ENCODE results near the gene IPO5. TPM values are rescaled to one million over a fixed set of nuclear protein-coding genes. Genes with fewer than 3 reads are reported as not detected.

Gene IPO5
- total and polyA plus RNA-seq, 9 donors: 123 to 171 (median 149) TPM

DNA sequence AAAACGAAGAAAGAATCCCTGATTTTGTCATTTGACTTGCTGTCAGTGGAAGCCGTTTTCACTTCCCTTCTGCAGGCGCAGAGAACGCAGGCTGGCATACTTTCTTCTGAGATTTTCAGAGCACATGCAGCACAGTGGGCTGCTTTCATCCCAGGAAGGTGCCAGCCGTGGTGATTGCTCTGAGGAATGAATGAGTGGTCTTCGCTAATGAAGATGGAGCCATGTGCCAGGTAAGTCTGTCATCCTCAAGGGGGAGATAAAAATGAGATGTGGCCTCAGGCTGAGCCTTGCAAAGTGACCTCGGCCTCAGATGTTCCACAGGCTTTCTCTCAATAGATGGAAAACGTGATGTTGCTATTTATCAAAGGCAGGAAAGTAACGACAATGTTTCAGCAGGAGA lies 94.8 kb downstream of the IPO5 start:
- 31% methylated on average over 7 of the region's 9 CpGs for WGBS (ENCODE audit: insufficient coverage)
- Histone ChIP-seq H3K9me3 (replicated peaks; ENCODE audit: control insufficient read depth, low read depth, low read length) (no peaks in the 10 kb centered on the region), H3K36me3 (ENCODE audit: control insufficient read depth, insufficient read depth, low read length) (no peaks in the 10 kb centered on the region), H3K4me3 (ENCODE audit: low read length) (no peak overlapping the region), H3K27me3 (ENCODE audit: control insufficient read depth, insufficient read depth, low read length) (peaks cover 2% of the 10 kb centered on the region), H3K4me1 (ENCODE audit: control insufficient read depth, insufficient read depth, low read length) (no peaks in the 10 kb centered on the region), H3K27ac (ENCODE audit: low read length) (no peak overlapping the region)
- peak; percentile 14 for DNase-seq

DNA sequence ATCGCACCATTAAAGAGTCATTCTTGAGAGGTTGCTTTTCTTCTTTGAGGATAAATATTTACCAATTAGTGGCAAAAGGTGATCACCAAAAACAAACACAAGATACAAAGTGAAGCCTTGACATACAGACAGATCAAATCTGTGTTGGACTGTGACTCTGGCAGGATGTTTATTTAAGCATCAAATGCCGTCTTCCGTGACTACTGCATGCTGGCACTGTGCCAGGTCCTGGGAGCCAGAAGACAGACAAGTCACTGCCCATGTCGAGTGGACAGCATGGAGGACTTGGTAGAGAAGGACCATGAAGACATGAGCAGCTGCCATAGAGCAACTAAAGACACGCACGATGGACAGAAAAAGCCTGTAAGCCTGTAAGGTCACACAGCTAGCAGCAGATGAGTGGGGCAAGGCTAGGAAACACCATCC lies 96.6 kb downstream of the IPO5 start:
- Histone ChIP-seq H3K9me3 (replicated peaks; ENCODE audit: control insufficient read depth, low read depth, low read length) (no peaks in the 10 kb centered on the region), H3K4me1 (ENCODE audit: control insufficient read depth, insufficient read depth, low read length) (no peaks in the 10 kb centered on the region), H3K36me3 (ENCODE audit: control insufficient read depth, insufficient read depth, low read length) (no peaks in the 10 kb centered on the region), H3K27me3 (ENCODE audit: control insufficient read depth, insufficient read depth, low read length) (peaks cover 2% of the 10 kb centered on the region), H3K4me3 (ENCODE audit: low read length) (no peak overlapping the region), H3K27ac (ENCODE audit: low read length) (no peak overlapping the region)
- WGBS (ENCODE audit: insufficient coverage): 35% methylated on average over 3 of the region's 6 CpGs
- DNase-seq: no peak

DNA sequence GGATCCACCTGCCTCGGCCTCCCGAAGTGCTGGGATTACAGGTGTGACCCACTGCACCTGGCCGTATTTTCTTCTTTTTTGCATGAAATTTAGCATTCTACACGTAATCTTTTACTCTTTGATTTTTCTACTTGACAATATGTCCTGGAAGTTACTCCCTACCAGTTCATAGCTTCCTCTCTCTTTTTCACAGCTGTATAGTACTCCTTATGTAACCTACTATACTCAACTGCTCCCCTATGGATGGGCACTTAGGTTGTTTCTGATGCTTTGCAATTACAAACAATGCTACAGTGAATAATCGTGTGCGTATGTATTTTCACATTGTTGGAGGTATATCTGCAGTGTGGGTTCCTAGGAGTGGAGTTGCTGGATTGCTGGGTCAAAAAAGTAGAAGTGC lies 98.9 kb downstream of the IPO5 start:
- Histone ChIP-seq H3K36me3 (ENCODE audit: control insufficient read depth, insufficient read depth, low read length) (no peaks in the 10 kb centered on the region), H3K4me3 (ENCODE audit: low read length) (no peak overlapping the region), H3K9me3 (replicated peaks; ENCODE audit: control insufficient read depth, low read depth, low read length) (no peaks in the 10 kb centered on the region), H3K27me3 (ENCODE audit: control insufficient read depth, insufficient read depth, low read length) (peaks cover 2% of the 10 kb centered on the region), H3K4me1 (ENCODE audit: control insufficient read depth, insufficient read depth, low read length) (no peaks in the 10 kb centered on the region), H3K27ac (ENCODE audit: low read length) (no peak overlapping the region)
- WGBS (ENCODE audit: insufficient coverage): 96% methylated on average over 4 of the region's 6 CpGs
- DNase-seq: no peak

DNA sequence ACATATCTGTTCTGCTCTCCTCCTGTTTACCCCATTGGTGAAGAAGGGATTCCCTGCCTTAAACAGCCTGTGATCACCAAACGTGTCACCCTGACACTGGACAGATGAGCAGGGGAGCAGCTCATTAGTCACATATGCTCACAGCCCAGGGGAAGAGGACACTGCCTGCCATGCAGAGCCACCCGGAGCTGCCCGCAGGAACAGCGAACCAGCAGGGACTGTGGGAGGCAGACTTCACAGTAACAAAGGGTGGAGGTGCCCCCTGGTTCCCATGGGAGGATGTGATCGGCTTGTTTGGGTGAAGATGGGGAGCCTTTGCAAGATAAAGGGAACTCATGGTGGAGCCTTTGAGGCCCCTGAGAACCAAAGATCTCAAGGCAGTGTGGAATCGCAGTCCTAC lies 100.8 kb downstream of the IPO5 start:
- H3K27me3 ChIP-seq (ENCODE audit: control insufficient read depth, insufficient read depth, low read length): peaks cover 2% of the 10 kb centered on the region
- no peak for DNase-seq
- no peak overlapping the region for H3K27ac ChIP-seq (ENCODE audit: low read length)
- H3K4me1 ChIP-seq (ENCODE audit: control insufficient read depth, insufficient read depth, low read length): no peaks in the 10 kb centered on the region
- no peak overlapping the region for H3K4me3 ChIP-seq (ENCODE audit: low read length)
- no peaks in the 10 kb centered on the region for H3K36me3 ChIP-seq (ENCODE audit: control insufficient read depth, insufficient read depth, low read length)
- 80% methylated on average over 5 of the region's 6 CpGs for WGBS (ENCODE audit: insufficient coverage)
- H3K9me3 ChIP-seq (replicated peaks; ENCODE audit: control insufficient read depth, low read depth, low read length): no peaks in the 10 kb centered on the region

DNA sequence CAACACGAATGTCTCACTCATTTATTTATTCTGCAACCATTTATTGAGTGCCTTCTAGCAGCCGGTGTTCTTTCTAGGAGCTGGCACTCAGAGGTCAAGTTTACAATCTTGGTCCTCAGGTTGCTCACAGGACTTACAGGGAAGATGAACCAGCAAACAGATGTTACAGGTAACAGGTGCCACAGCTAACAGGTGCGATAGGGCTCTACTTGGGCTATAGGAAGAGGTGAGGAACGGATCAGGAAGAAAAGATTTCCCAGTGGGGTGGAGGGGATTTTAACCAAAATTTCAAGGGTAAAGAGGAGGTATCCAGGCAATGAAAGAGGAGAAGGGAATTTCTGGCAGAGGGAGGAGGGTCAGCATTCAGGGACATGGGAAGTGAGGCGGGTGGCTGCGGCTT lies 102.1 kb downstream of the IPO5 start:
- Histone ChIP-seq H3K9me3 (replicated peaks; ENCODE audit: control insufficient read depth, low read depth, low read length) (no peaks in the 10 kb centered on the region), H3K4me3 (ENCODE audit: low read length) (no peak overlapping the region), H3K4me1 (ENCODE audit: control insufficient read depth, insufficient read depth, low read length) (no peaks in the 10 kb centered on the region), H3K27me3 (ENCODE audit: control insufficient read depth, insufficient read depth, low read length) (no peaks in the 10 kb centered on the region), H3K27ac (ENCODE audit: low read length) (no peak overlapping the region), H3K36me3 (ENCODE audit: control insufficient read depth, insufficient read depth, low read length) (no peaks in the 10 kb centered on the region)
- DNase-seq: no peak
- 79% methylated on average over 6 of the region's 6 CpGs for WGBS (ENCODE audit: insufficient coverage)

DNA sequence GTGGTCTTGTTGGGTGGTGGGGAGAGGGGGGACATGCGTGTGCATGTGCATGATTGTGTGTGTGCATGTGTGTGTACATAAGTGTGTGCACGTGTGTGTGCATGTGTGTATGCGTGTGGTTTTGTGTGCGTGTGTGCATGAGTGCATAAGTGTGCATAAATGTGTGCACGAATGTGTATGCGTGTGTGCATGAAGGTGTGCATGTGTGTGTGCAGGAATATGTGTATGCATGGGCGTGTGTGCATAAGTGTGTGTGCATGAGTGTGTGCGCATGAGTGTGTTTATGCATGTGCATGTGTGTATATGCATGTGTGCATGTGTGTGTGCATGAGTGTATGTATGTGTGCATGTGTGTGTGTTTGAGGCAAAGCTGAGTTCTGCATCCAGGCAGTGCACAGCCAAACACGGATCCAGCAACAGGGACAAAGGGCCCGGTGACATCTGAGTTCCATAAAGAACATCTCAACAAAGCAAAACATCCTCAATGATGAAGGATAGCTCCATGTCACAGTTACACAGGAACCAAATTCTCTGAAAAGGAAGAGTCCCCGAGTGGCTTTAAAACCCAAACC lies 103.5 kb downstream of the IPO5 start:
- H3K4me3 ChIP-seq (ENCODE audit: low read length): no peak overlapping the region
- WGBS (ENCODE audit: insufficient coverage): 98% methylated on average over 8 of the region's 11 CpGs
- no peaks in the 10 kb centered on the region for H3K36me3 ChIP-seq (ENCODE audit: control insufficient read depth, insufficient read depth, low read length)
- H3K9me3 ChIP-seq (replicated peaks; ENCODE audit: control insufficient read depth, low read depth, low read length): no peaks in the 10 kb centered on the region
- H3K27ac ChIP-seq (ENCODE audit: low read length): no peak overlapping the region
- H3K4me1 ChIP-seq (ENCODE audit: control insufficient read depth, insufficient read depth, low read length): no peaks in the 10 kb centered on the region
- DNase-seq: no peak
- H3K27me3 ChIP-seq (ENCODE audit: control insufficient read depth, insufficient read depth, low read length): no peaks in the 10 kb centered on the region

DNA sequence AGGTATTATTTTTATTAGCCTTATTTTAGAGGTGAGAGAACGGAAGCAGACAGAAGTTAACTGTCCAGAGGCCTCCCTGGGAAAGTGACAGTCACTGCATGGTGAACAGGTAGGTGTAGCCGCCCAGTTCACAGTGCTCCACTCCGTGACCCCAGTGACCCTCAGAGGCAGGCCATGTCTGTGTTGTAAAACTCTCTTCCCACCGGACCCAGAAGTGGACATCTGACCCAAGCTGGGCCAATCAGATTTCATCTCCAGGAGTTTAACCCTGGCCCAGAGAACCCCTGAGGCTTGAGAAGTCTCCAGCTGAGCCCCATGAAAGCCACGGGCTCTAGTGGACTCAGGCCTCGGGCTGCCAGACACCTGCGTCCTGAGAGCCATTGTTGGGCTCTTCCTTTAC lies 105.8 kb downstream of the IPO5 start:
- H3K9me3 ChIP-seq (replicated peaks; ENCODE audit: control insufficient read depth, low read depth, low read length): no peaks in the 10 kb centered on the region
- no peaks in the 10 kb centered on the region for H3K36me3 ChIP-seq (ENCODE audit: control insufficient read depth, insufficient read depth, low read length)
- H3K27me3 ChIP-seq (ENCODE audit: control insufficient read depth, insufficient read depth, low read length): no peaks in the 10 kb centered on the region
- no peak overlapping the region for H3K27ac ChIP-seq (ENCODE audit: low read length)
- 67% methylated on average over 4 of the region's 7 CpGs for WGBS (ENCODE audit: insufficient coverage)
- no peak for DNase-seq
- no peak overlapping the region for H3K4me3 ChIP-seq (ENCODE audit: low read length)
- peaks cover 2% of the 10 kb centered on the region for H3K4me1 ChIP-seq (ENCODE audit: control insufficient read depth, insufficient read depth, low read length)

DNA sequence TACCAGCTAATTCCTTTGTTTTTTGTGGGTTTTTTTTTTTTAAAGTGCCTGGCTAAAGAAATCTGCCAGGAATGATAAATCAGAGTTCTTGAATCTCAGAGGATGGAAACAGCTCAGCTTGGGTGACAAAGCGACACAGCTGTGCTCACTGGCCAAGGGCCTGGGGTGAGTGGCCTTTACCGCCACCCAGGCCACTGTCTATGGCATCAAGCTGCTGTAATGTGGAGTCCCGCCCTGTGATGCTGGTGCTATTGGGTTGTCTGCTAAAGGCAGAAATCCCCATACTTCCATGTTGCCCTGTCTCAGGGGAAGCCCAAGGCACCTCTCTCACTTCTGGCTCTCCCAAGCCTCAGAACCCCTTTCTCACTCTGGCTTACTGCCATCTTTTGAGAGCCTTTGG lies 106.8 kb downstream of the IPO5 start:
- no peaks in the 10 kb centered on the region for H3K9me3 ChIP-seq (replicated peaks; ENCODE audit: control insufficient read depth, low read depth, low read length)
- H3K4me3 ChIP-seq (ENCODE audit: low read length): no peak overlapping the region
- no peaks in the 10 kb centered on the region for H3K36me3 ChIP-seq (ENCODE audit: control insufficient read depth, insufficient read depth, low read length)
- peaks cover 2% of the 10 kb centered on the region for H3K4me1 ChIP-seq (ENCODE audit: control insufficient read depth, insufficient read depth, low read length)
- H3K27me3 ChIP-seq (ENCODE audit: control insufficient read depth, insufficient read depth, low read length): no peaks in the 10 kb centered on the region
- 92% methylated on average over 2 of the region's 3 CpGs for WGBS (ENCODE audit: insufficient coverage)
- no peak for DNase-seq
- no peak overlapping the region for H3K27ac ChIP-seq (ENCODE audit: low read length)

DNA sequence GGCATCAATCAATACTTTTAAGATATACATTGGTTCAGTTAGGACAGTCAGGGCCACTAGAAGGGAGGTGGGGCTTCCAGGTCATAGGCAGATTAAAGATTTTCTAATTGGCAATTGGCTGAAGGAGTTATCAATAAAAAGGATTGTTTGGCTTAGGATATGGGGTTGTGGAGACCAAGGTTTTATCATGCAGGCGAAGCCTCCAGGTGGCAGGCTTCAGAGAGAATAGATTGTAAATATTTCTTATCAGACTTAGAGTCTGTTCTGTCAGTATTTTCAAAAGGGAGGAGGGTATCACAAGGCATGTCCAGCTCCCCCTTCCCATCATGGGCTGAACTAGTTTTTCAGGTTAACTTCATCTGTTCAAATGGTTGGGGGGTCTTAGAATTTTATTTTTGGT lies 112.0 kb downstream of the IPO5 start:
- no CpG with 5 or more reads among the region's 1 CpG for WGBS (ENCODE audit: insufficient coverage)
- Histone ChIP-seq H3K27me3 (ENCODE audit: control insufficient read depth, insufficient read depth, low read length) (no peaks in the 10 kb centered on the region), H3K4me1 (ENCODE audit: control insufficient read depth, insufficient read depth, low read length) (peaks cover 2% of the 10 kb centered on the region)

DNA sequence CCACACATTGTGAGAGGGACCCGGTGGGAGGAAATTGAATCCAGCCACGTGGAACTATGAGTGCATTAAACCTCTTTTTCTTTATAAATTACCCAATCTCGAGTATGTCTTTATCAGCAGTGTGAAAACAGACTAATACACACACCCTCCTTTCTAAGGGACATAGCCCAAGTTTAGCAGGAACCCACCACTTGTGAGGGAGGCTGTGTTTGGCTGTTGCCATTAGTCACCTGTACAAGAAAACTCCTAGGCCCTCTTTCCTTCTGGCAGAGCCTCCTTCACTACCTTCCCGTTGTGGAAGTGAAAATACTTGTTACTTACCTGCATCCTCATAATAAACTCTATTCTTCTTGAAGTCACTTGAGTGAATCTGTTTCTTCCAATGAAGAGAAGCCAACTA lies 113.2 kb downstream of the IPO5 start:
- WGBS (ENCODE audit: insufficient coverage): no CpG with 5 or more reads among the region's 4 CpGs
- Histone ChIP-seq H3K36me3 (ENCODE audit: control insufficient read depth, insufficient read depth, low read length) (no peaks in the 10 kb centered on the region), H3K9me3 (replicated peaks; ENCODE audit: control insufficient read depth, low read depth, low read length) (no peaks in the 10 kb centered on the region), H3K4me3 (ENCODE audit: low read length) (no peak overlapping the region), H3K4me1 (ENCODE audit: control insufficient read depth, insufficient read depth, low read length) (peaks cover 2% of the 10 kb centered on the region), H3K27me3 (ENCODE audit: control insufficient read depth, insufficient read depth, low read length) (no peaks in the 10 kb centered on the region), H3K27ac (ENCODE audit: low read length) (no peak overlapping the region)
- DNase-seq: no peak

More for the DNA sequence above, 112.0 kb downstream of the IPO5 start:
- Histone ChIP-seq H3K9me3 (replicated peaks; ENCODE audit: control insufficient read depth, low read depth, low read length) (no peaks in the 10 kb centered on the region), H3K4me3 (ENCODE audit: low read length) (no peak overlapping the region), H3K27ac (ENCODE audit: low read length) (no peak overlapping the region), H3K36me3 (ENCODE audit: control insufficient read depth, insufficient read depth, low read length) (no peaks in the 10 kb centered on the region)
- no peak for DNase-seq

DNA sequence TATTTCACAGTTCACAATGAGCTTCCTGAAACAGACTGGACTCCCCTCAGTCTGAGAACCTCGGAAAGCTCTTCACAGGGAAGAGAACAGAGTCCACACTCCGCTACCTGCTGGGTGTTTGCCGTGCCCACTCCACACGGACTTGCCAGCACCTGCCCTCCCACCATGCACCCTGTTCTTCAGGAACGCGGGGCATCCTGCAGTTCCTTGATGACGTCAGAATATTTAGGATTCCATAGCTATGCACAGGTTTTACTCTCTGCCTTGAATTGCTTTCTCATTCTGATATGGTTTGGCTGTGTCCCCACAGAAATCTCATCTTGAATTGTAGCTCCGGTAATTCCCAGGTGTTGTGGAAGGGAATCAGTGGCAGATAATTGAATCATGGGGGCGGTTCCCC lies 115.0 kb downstream of the IPO5 start:
- no peak for DNase-seq
- Histone ChIP-seq H3K27ac (ENCODE audit: low read length) (no peak overlapping the region), H3K4me3 (ENCODE audit: low read length) (no peak overlapping the region), H3K4me1 (ENCODE audit: control insufficient read depth, insufficient read depth, low read length) (peaks cover 13% of the 10 kb centered on the region), H3K36me3 (ENCODE audit: control insufficient read depth, insufficient read depth, low read length) (no peaks in the 10 kb centered on the region), H3K27me3 (ENCODE audit: control insufficient read depth, insufficient read depth, low read length) (no peaks in the 10 kb centered on the region), H3K9me3 (replicated peaks; ENCODE audit: control insufficient read depth, low read depth, low read length) (no peaks in the 10 kb centered on the region)
- 67% methylated on average over 5 of the region's 9 CpGs for WGBS (ENCODE audit: insufficient coverage)
